RWPE1 (cell line): ENCODE measurements around the gene APC2.

Experiments used
- CTCF ChIA-PET: fragments of 350-600 bp; sonication (Branson Sonifier 250); formaldehyde crosslinking; extraction: SDS; loops from one replicate; lab custom pipeline; 2021; lab: Yijun Ruan, JAX
- POLR2A ChIA-PET: fragments of 400-600 bp; formaldehyde crosslinking; extraction: SDS; loops from one replicate; lab custom pipeline; 2020; ENCODE audit warnings: antibody characterized with exemption; ENCODE audit not compliant: low non-redundant PET; lab: Yijun Ruan, JAX
- DNase-seq: peaks from one replicate; pipeline ENCODE4 v3.0.0; 2012; ENCODE audit warnings: low spot score
- H3K27ac ChIP-seq: fragments of 450-650 bp; 2 replicates; pipeline ENCODE4 v1.5.1; 2017
- CTCF ChIP-seq: fragments of 450-650 bp; conservative IDR thresholded peaks from 2 replicates; pipeline ENCODE4 v1.5.1; 2017; ENCODE audit warnings: low read depth, mild to moderate bottlenecking

Gene APC2

DNA sequence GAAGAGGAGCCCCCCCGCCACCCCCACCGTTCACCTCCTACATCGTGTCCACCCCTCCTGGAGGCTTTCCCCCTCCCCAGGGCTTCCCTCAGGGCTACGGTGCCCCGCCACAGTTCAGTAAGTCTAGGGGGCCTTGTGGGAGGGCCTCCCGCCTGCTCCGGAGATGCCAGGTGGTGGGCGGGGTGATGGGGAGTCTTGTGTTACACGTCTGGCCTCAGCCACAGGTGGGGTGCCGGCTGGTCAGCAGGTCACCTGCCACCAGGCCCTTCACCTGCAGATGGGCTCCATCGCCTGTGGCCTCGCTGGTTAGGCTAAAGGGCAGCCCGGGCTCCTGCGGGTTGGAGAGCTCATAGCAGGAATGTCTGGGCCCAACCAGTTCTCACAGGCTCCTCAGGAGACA is 19.7 kb upstream of the APC2 start:
- ChIA-PET CTCF (interaction anchor here (0.6 kb wide), 1 partner anchor 151 kb away, joined by 4 read pairs; no protein-coding TSS in a partner anchor), POLR2A (no interaction called here)

GRCh38 chr19:1431759-1432506 is 18.0 kb upstream of the APC2 start:
- peak overlapping the region; percentile 82 for H3K27ac ChIP-seq
- ChIA-PET CTCF (interaction anchor here (0.6 to 1.0 kb wide), 2 partner anchors 19 to 209 kb away, joined by 3 read pairs; no protein-coding TSS in a partner anchor), POLR2A (no interaction called here)
- DNase-seq: no peak
- no peak for TF ChIP-seq CTCF

More for the DNA sequence above, 19.7 kb upstream of the APC2 start:
- no peak for TF ChIP-seq CTCF
- DNase-seq: no peak
- H3K27ac ChIP-seq: peak overlapping the region; percentile 72

DNA sequence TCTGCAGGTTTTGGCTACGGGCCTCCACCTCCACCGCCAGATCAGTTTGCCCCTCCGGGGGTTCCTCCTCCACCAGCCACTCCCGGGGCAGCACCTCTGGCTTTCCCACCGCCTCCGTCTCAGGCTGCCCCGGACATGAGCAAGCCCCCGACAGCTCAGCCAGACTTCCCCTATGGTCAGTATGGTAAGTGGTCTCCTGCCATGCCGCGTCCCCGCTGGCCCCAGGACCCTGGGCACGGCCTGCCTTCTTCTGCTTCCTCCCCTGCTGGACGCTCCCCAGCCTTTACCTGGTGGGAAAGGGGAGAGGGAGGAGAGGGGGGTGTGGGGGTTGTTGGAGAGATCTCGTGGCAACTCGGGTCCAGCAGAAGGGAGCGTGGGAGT is 17.4 kb upstream of the APC2 start:
- peak overlapping the region; percentile 82 for H3K27ac ChIP-seq
- no peak for TF ChIP-seq CTCF
- POLR2A ChIA-PET: no interaction called here
- CTCF ChIA-PET: interaction anchor here (1.0 kb wide), 1 partner anchor 20 kb away, joined by 3 read pairs; no protein-coding TSS in a partner anchor
- no peak for DNase-seq

GRCh38 chr19:1433119-1434039 is 16.5 kb upstream of the APC2 start:
- peak overlapping the region; percentile 82 for H3K27ac ChIP-seq
- no peak for DNase-seq
- TF ChIP-seq CTCF: no peak
- CTCF ChIA-PET: interaction anchor here (1.0 kb wide), 1 partner anchor 21 kb away, joined by 3 read pairs; no protein-coding TSS in a partner anchor
- POLR2A ChIA-PET: no interaction called here

GRCh38 chr19:1434040-1434366 is 15.9 kb upstream of the APC2 start:
- CTCF ChIA-PET: no interaction called here

More at GRCh38 chr19:1434040-1434366, 15.9 kb upstream of the APC2 start:
- no peak for TF ChIP-seq CTCF
- no peak for DNase-seq
- POLR2A ChIA-PET: no interaction called here
- H3K27ac ChIP-seq: peak overlapping the region; percentile 82
